Neuronal stem cell (in vitro differentiated cells): ENCODE data around the gene SCYL3.
A peak's percentile ranks its signal among the peaks of the same experiment; 100 is the strongest.

Experiments used
- DNase-seq: peaks from one replicate; pipeline ENCODE4 v3.0.0-alpha.2; 2013; ENCODE audit warnings: low spot score
- H2AFZ ChIP-seq: one replicate; pipeline ENCODE4 v1.6.1; 2013; ENCODE audit warnings: mild to moderate bottlenecking, low read length, inconsistent platforms
- H2AK5ac ChIP-seq: 2 replicates; pipeline ENCODE4 v1.6.1; 2013; ENCODE audit warnings: low read depth, mild to moderate bottlenecking, inconsistent platforms, low read length, moderate library complexity, mixed read lengths
- H2BK120ac ChIP-seq: 2 replicates; pipeline ENCODE4 v1.6.1; 2013; ENCODE audit warnings: low read depth, mild to moderate bottlenecking, inconsistent platforms, low read length, moderate library complexity, mixed read lengths
- H2BK12ac ChIP-seq: one replicate; pipeline ENCODE4 v1.6.1; 2013; ENCODE audit warnings: low read length, inconsistent platforms
- H2BK15ac ChIP-seq: 2 replicates; pipeline ENCODE4 v1.6.1; 2013; ENCODE audit warnings: mild to moderate bottlenecking, low read length, inconsistent platforms, mixed read lengths
- H2BK5ac ChIP-seq: one replicate; pipeline ENCODE4 v1.6.1; 2013; ENCODE audit warnings: inconsistent platforms, mild to moderate bottlenecking, low read length, moderate library complexity
- H3K14ac ChIP-seq: one replicate; pipeline ENCODE4 v1.6.1; 2013; ENCODE audit warnings: low read length, inconsistent platforms
- H3K18ac ChIP-seq: 2 replicates; pipeline ENCODE4 v1.6.1; 2013; ENCODE audit warnings: low read length, inconsistent platforms
- H3K23ac ChIP-seq: 2 replicates; pipeline ENCODE4 v1.6.1; 2013; ENCODE audit warnings: low read depth, mild to moderate bottlenecking, mixed read lengths, low read length, inconsistent platforms; ENCODE audit not compliant: poor library complexity
- H3K27ac ChIP-seq: replicated peaks from 3 replicates; pipeline ENCODE4 v1.5.1; 2013; ENCODE audit warnings: low read length, inconsistent platforms
- H3K27me3 ChIP-seq, 3 experiments: 2 replicates each; pipeline ENCODE4 v1.6.1; 2013; ENCODE audit warnings: low read length in 3 of 3, mild to moderate bottlenecking in 2 of 3, inconsistent platforms in 1 of 3, low read depth in 1 of 3, mixed read lengths in 1 of 3, moderate library complexity in 1 of 3; ENCODE audit not compliant: control insufficient read depth in 3 of 3, insufficient read depth in 3 of 3
- H3K36me3 ChIP-seq, 2 donors: replicated peaks in 1 of 2; 2 replicates each; pipeline ENCODE4 v1.6.1; 2013; ENCODE audit warnings: low read length in 2 of 2; ENCODE audit not compliant: control insufficient read depth in 2 of 2, insufficient read depth in 2 of 2
- H3K4ac ChIP-seq: 2 replicates; pipeline ENCODE4 v1.6.1; 2013; ENCODE audit warnings: inconsistent platforms, mild to moderate bottlenecking, low read length, moderate library complexity
- H3K4me1 ChIP-seq, 2 donors: 1 replicate in 1 of 2; 2 replicates in 1 of 2; pipeline ENCODE4 v1.6.1; 2013; ENCODE audit warnings: low read length in 2 of 2, low read depth in 1 of 2; ENCODE audit not compliant: control insufficient read depth in 2 of 2, insufficient read depth in 1 of 2
- H3K4me2 ChIP-seq: one replicate; pipeline ENCODE4 v1.6.1; 2013; ENCODE audit warnings: mild to moderate bottlenecking, low read length, inconsistent platforms; ENCODE audit not compliant: insufficient read depth, poor library complexity, severe bottlenecking
- H3K4me3 ChIP-seq, 2 donors: 2 replicates each; pipeline ENCODE4 v1.5.1; 2013; ENCODE audit warnings: low read length in 2 of 2, mild to moderate bottlenecking in 2 of 2, inconsistent platforms in 1 of 2, moderate library complexity in 1 of 2
- H3K79me1 ChIP-seq: one replicate; pipeline ENCODE4 v1.6.1; 2013; ENCODE audit warnings: low read depth, mild to moderate bottlenecking, inconsistent platforms, low read length, moderate library complexity
- H3K9ac ChIP-seq: one replicate; pipeline ENCODE4 v1.6.1; 2013; ENCODE audit warnings: mild to moderate bottlenecking, low read depth, low read length, inconsistent platforms; ENCODE audit not compliant: poor library complexity
- H3K9me3 ChIP-seq, 2 donors: replicated peaks in 1 of 2; 2 replicates each; pipeline versions ENCODE3 to v1.6.1; 2013; ENCODE audit warnings: low read length in 2 of 2, mild to moderate bottlenecking in 2 of 2, inconsistent platforms in 1 of 2, low read depth in 1 of 2, mixed read lengths in 1 of 2, moderate library complexity in 1 of 2; ENCODE audit not compliant: control insufficient read depth in 2 of 2, insufficient read depth in 1 of 2
- H4K8ac ChIP-seq: one replicate; pipeline ENCODE4 v1.6.1; 2013; ENCODE audit warnings: low read depth, mild to moderate bottlenecking, inconsistent platforms, low read length, moderate library complexity
- H4K91ac ChIP-seq: one replicate; pipeline ENCODE4 v1.6.1; 2013; ENCODE audit warnings: low read length, low read depth, mild to moderate bottlenecking, inconsistent platforms; ENCODE audit not compliant: poor library complexity
- WGBS, 2 donors: extraction: QIAGEN DNeasy Blood & Tissue Kit; methylation state at CpG; one replicate each; pipeline ENCODE4 v1.1.7; 2013; ENCODE audit warnings: missing lambda C conversion rate in 2 of 2, mixed read lengths in 1 of 2; ENCODE audit not compliant: insufficient read length in 2 of 2, insufficient replicate concordance in 1 of 2; ENCODE audit errors: extremely low coverage in 2 of 2; 5-methylcytosine and 5-hydroxymethylcytosine counted together

Gene SCYL3

DNA sequence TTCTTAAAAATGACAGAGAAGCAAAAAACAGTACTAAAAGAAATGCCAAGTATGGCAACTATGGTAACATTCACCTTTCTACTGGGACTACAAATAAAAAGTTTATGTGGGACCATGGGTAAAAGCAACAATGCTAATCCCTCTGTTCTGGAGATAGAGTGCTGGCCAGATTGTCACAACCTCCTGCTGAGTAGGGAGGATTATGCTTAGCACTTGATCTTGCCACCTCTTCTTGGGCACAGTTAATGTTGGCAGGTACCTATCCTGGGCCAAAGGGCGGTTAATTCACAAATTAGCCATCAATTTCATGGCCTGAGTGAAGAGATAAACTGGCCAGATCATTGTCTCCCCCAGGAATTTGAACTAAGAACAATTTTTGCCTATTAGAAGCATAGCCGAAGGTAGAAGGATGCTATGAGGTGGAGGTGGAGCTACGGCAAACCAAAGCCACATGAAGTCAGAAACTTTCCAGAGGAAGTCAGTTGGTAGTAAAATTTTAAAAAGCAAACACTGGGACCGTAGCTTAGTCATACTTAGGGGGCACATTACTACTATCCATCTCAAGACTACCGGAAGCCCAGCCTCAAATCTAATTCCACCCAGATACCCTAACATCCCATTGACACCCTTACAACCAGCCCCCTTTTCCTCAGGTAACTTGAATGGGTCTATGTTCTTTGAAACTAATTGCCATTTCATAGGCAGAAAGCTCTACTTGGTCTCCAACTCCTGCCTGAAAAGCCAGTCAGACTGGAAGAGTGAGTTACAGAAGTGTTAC lies 2.7 kb downstream of the SCYL3 start:
- no peak overlapping the region for H2BK12ac ChIP-seq
- H3K23ac ChIP-seq, result no peak overlapping the region
- H2AK5ac ChIP-seq, result no peak overlapping the region
- H3K4me2 ChIP-seq, result no peak overlapping the region
- no peak overlapping the region for H2BK15ac ChIP-seq
- no peak overlapping the region for H3K27ac ChIP-seq
- no peak for DNase-seq
- H2BK5ac ChIP-seq, result no peak overlapping the region
- H4K8ac ChIP-seq, result no peak overlapping the region
- peaks cover 3 to 28% of the 10 kb centered on the region in 2 donors for H3K36me3 ChIP-seq
- no peak overlapping the region for H3K4me3 ChIP-seq
- no peaks in the 10 kb centered on the region for H3K9me3 ChIP-seq
- H3K27me3 ChIP-seq, result peaks cover 0 to 4% (median 0%) of the 10 kb centered on the region in 3 experiments
- no peak overlapping the region for H2AFZ ChIP-seq
- H3K9ac ChIP-seq, result no peak overlapping the region
- H3K79me1 ChIP-seq, result no peaks in the 10 kb centered on the region
- H4K91ac ChIP-seq, result no peak overlapping the region
- WGBS, 2 donors, result no CpG with 5 or more reads among the region's 5 CpGs
- no peak overlapping the region for H3K4ac ChIP-seq
- no peak overlapping the region for H3K14ac ChIP-seq
- no peak overlapping the region for H3K18ac ChIP-seq
- H3K4me1 ChIP-seq, result peaks cover 0 to 1% of the 10 kb centered on the region in 2 donors
- H2BK120ac ChIP-seq, result no peak overlapping the region

DNA sequence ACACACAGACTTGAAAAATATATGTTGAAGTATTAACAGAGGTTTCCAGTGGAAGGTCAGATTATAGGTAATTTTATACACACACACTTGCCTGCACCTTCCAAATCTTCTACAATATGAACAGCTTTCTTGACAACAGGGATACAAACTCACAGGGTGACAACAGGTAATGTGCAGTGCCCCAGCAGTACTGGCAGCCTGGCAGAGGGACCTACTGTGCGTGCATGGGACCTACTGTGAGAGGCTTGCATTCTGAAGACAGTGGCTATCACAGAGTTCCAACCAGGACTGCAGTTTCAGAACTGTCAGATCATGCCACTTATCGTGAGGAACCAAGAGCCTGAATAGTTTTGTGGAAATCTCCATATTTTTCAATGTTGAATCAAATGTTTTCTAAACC lies 3.8 kb downstream of the SCYL3 start:
- no peak overlapping the region for H3K23ac ChIP-seq
- H3K79me1 ChIP-seq, result no peaks in the 10 kb centered on the region
- H3K4me2 ChIP-seq, result no peak overlapping the region
- H2AK5ac ChIP-seq, result no peak overlapping the region
- H2BK15ac ChIP-seq, result no peak overlapping the region
- no peak for DNase-seq
- peaks cover 4 to 39% of the 10 kb centered on the region in 2 donors for H3K36me3 ChIP-seq
- H2BK120ac ChIP-seq, result no peak overlapping the region
- H3K4me3 ChIP-seq, result no peak overlapping the region
- peaks cover 0 to 1% of the 10 kb centered on the region in 2 donors for H3K4me1 ChIP-seq
- H3K27me3 ChIP-seq, result no peaks in the 10 kb centered on the region
- H2AFZ ChIP-seq, result no peak overlapping the region
- H3K14ac ChIP-seq, result no peak overlapping the region
- H3K27ac ChIP-seq, result no peak overlapping the region
- H3K4ac ChIP-seq, result no peak overlapping the region
- H4K91ac ChIP-seq, result peak overlapping the region; percentile 89
- H3K9me3 ChIP-seq, result no peaks in the 10 kb centered on the region
- H2BK12ac ChIP-seq, result no peak overlapping the region
- no peak overlapping the region for H2BK5ac ChIP-seq
- H3K18ac ChIP-seq, result no peak overlapping the region
- H3K9ac ChIP-seq, result no peak overlapping the region
- no peak overlapping the region for H4K8ac ChIP-seq
- WGBS, 2 donors, result no CpG with 5 or more reads among the region's 2 CpGs

DNA sequence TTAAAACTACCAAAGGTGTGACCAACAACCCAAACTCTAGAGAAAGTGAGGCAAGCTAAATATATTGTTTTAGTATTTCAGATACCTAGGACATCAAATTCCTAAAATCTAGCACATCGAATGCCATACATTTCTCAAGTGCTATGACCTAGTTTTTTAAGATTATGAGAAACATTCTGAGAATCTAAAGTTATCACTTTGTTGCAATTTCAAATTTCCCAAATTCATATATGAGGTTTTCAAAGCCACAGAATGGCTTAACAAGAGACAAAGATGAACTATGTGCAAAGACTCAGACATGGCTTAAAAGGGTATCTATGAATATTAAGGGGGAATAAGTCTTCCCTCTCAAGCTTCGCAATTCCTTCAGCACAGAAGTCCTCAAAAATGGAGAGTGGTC lies 6.8 kb downstream of the SCYL3 start:
- H4K8ac ChIP-seq, result no peak overlapping the region
- H3K23ac ChIP-seq, result no peak overlapping the region
- peaks cover 4 to 48% of the 10 kb centered on the region in 2 donors for H3K36me3 ChIP-seq
- DNase-seq, result no peak
- H4K91ac ChIP-seq, result no peak overlapping the region
- no peak overlapping the region for H2BK120ac ChIP-seq
- H3K79me1 ChIP-seq, result no peaks in the 10 kb centered on the region
- H2BK5ac ChIP-seq, result no peak overlapping the region
- H3K14ac ChIP-seq, result no peak overlapping the region
- no peak overlapping the region for H3K4ac ChIP-seq
- H2AFZ ChIP-seq, result no peak overlapping the region
- no peak overlapping the region for H3K4me3 ChIP-seq
- WGBS, 2 donors, result no CpG with 5 or more reads among the region's 2 CpGs
- no peak overlapping the region for H3K9ac ChIP-seq
- H2BK12ac ChIP-seq, result no peak overlapping the region
- H2AK5ac ChIP-seq, result no peak overlapping the region
- no peak overlapping the region for H2BK15ac ChIP-seq
- no peaks in the 10 kb centered on the region for H3K27me3 ChIP-seq
- H3K27ac ChIP-seq, result no peak overlapping the region
- H3K18ac ChIP-seq, result no peak overlapping the region
- H3K4me1 ChIP-seq, result no peaks in the 10 kb centered on the region
- no peak overlapping the region for H3K4me2 ChIP-seq
- H3K9me3 ChIP-seq, result no peaks in the 10 kb centered on the region

DNA sequence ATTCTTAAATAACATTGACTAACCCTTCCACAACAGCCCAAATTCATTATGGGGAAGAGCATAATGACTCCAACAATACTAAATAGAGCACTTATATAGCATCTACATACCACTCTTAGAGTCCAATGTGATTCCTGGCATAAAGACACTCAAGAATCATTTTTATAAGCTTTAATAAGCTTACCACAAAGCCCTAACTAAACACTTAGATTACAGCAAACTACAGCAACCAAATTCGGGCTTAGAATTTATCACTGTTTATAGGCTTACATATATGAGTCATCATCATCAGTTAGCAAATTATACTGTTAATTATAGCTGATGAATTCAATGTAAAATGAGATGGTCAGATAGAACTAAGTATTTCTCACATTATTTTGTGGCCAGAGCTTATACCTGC lies 7.3 kb downstream of the SCYL3 start:
- no peak overlapping the region for H3K4ac ChIP-seq
- no peak overlapping the region for H3K23ac ChIP-seq
- no peak overlapping the region for H2BK5ac ChIP-seq
- no peak overlapping the region for H4K91ac ChIP-seq
- no peaks in the 10 kb centered on the region for H3K4me1 ChIP-seq
- H3K4me3 ChIP-seq, result no peak overlapping the region
- no peaks in the 10 kb centered on the region for H3K9me3 ChIP-seq
- H3K4me2 ChIP-seq, result no peak overlapping the region
- no peak overlapping the region for H3K14ac ChIP-seq
- no peak overlapping the region for H3K18ac ChIP-seq
- H2BK120ac ChIP-seq, result no peak overlapping the region
- no peak overlapping the region for H2BK12ac ChIP-seq
- no peak for DNase-seq
- peaks cover 4 to 49% of the 10 kb centered on the region in 2 donors for H3K36me3 ChIP-seq
- no peak overlapping the region for H3K27ac ChIP-seq
- no peaks in the 10 kb centered on the region for H3K79me1 ChIP-seq
- no peaks in the 10 kb centered on the region for H3K27me3 ChIP-seq
- no peak overlapping the region for H2AFZ ChIP-seq
- H2AK5ac ChIP-seq, result no peak overlapping the region
- no peak overlapping the region for H3K9ac ChIP-seq
- H2BK15ac ChIP-seq, result no peak overlapping the region
- no CpG with 5 or more reads among the region's 1 CpG for WGBS, 2 donors
- no peak overlapping the region for H4K8ac ChIP-seq
